ENCODE data around the gene ZFYVE27.
A peak's percentile ranks its signal among the peaks of the same experiment; 100 is the strongest.

ZFYVE27 gene

GRCh38 chr10:97785231-97785630 lies 48.3 kb downstream of the ZFYVE27 start:
- Mint-ChIP-seq H3K27ac (no peak overlapping the region), H3K4me3 (no peak overlapping the region), H3K36me3 (no peaks in the 10 kb centered on the region), H3K27me3 (no peaks in the 10 kb centered on the region), H3K9me3 (no peaks in the 10 kb centered on the region), H3K4me1 (peaks cover 31% of the 10 kb centered on the region)

GRCh38 chr10:97785731-97786130 lies 48.8 kb downstream of the ZFYVE27 start:
- no peaks in the 10 kb centered on the region for H3K36me3 Mint-ChIP-seq
- no peaks in the 10 kb centered on the region for H3K9me3 Mint-ChIP-seq
- peaks cover 26% of the 10 kb centered on the region for H3K4me1 Mint-ChIP-seq
- H3K27ac Mint-ChIP-seq: no peak overlapping the region
- no peak overlapping the region for H3K4me3 Mint-ChIP-seq
- H3K27me3 Mint-ChIP-seq: no peaks in the 10 kb centered on the region

- H3K4me3 Mint-ChIP-seq: no peak overlapping the region
- no peak overlapping the region for H3K27ac Mint-ChIP-seq
- no peaks in the 10 kb centered on the region for H3K36me3 Mint-ChIP-seq
- no peaks in the 10 kb centered on the region for H3K27me3 Mint-ChIP-seq
- no peaks in the 10 kb centered on the region for H3K9me3 Mint-ChIP-seq
- peaks cover 15% of the 10 kb centered on the region for H3K4me1 Mint-ChIP-seq
Measured at GRCh38 chr10:97788552-97789442, 51.9 kb downstream of the ZFYVE27 start.

- no peak overlapping the region for H3K27ac Mint-ChIP-seq
- no peaks in the 10 kb centered on the region for H3K27me3 Mint-ChIP-seq
- no peaks in the 10 kb centered on the region for H3K36me3 Mint-ChIP-seq
- H3K4me3 Mint-ChIP-seq: no peak overlapping the region
- no peaks in the 10 kb centered on the region for H3K9me3 Mint-ChIP-seq
- peaks cover 18% of the 10 kb centered on the region for H3K4me1 Mint-ChIP-seq
Measured at GRCh38 chr10:97789770-97790397, 53.0 kb downstream of the ZFYVE27 start.

- no peaks in the 10 kb centered on the region for H3K9me3 Mint-ChIP-seq
- H3K27ac Mint-ChIP-seq: peak overlapping the region; percentile 65
- H3K4me3 Mint-ChIP-seq: no peak overlapping the region
- peaks cover 40% of the 10 kb centered on the region for H3K4me1 Mint-ChIP-seq
- H3K27me3 Mint-ChIP-seq: no peaks in the 10 kb centered on the region
- no peaks in the 10 kb centered on the region for H3K36me3 Mint-ChIP-seq
Measured at GRCh38 chr10:97791824-97792721, 55.1 kb downstream of the ZFYVE27 start.

GRCh38 chr10:97795886-97796285 lies 59.0 kb downstream of the ZFYVE27 start:
- no peaks in the 10 kb centered on the region for H3K27me3 Mint-ChIP-seq
- peaks cover 2% of the 10 kb centered on the region for H3K36me3 Mint-ChIP-seq
- peaks cover 42% of the 10 kb centered on the region for H3K4me1 Mint-ChIP-seq
- no peak overlapping the region for H3K27ac Mint-ChIP-seq
- no peak overlapping the region for H3K4me3 Mint-ChIP-seq
- H3K9me3 Mint-ChIP-seq: peaks cover 7% of the 10 kb centered on the region

- peaks cover 42% of the 10 kb centered on the region for H3K4me1 Mint-ChIP-seq
- H3K36me3 Mint-ChIP-seq: peaks cover 2% of the 10 kb centered on the region
- H3K9me3 Mint-ChIP-seq: peaks cover 7% of the 10 kb centered on the region
- no peaks in the 10 kb centered on the region for H3K27me3 Mint-ChIP-seq
- H3K4me3 Mint-ChIP-seq: peak overlapping the region; percentile 64
- peak overlapping the region; percentile 82 for H3K27ac Mint-ChIP-seq
Measured at GRCh38 chr10:97796651-97797050, 59.7 kb downstream of the ZFYVE27 start.

- Mint-ChIP-seq H3K9me3 (peaks cover 7% of the 10 kb centered on the region), H3K4me3 (no peak overlapping the region), H3K36me3 (peaks cover 2% of the 10 kb centered on the region), H3K27ac (peak overlapping the region; percentile 3), H3K27me3 (no peaks in the 10 kb centered on the region), H3K4me1 (peaks cover 27% of the 10 kb centered on the region)
Measured at GRCh38 chr10:97798958-97799610, 62.2 kb downstream of the ZFYVE27 start.

- Mint-ChIP-seq H3K27me3 (no peaks in the 10 kb centered on the region), H3K27ac (no peak overlapping the region), H3K9me3 (peaks cover 7% of the 10 kb centered on the region), H3K36me3 (peaks cover 2% of the 10 kb centered on the region), H3K4me3 (no peak overlapping the region), H3K4me1 (peaks cover 21% of the 10 kb centered on the region)
Measured at GRCh38 chr10:97800474-97800873, 63.5 kb downstream of the ZFYVE27 start.

GRCh38 chr10:97801422-97801821 lies 64.5 kb downstream of the ZFYVE27 start:
- peaks cover 2% of the 10 kb centered on the region for H3K36me3 Mint-ChIP-seq
- no peak overlapping the region for H3K27ac Mint-ChIP-seq
- peaks cover 7% of the 10 kb centered on the region for H3K9me3 Mint-ChIP-seq
- H3K4me3 Mint-ChIP-seq: no peak overlapping the region
- H3K27me3 Mint-ChIP-seq: no peaks in the 10 kb centered on the region
- peaks cover 11% of the 10 kb centered on the region for H3K4me1 Mint-ChIP-seq

- no peaks in the 10 kb centered on the region for H3K27me3 Mint-ChIP-seq
- H3K4me3 Mint-ChIP-seq: no peak overlapping the region
- H3K4me1 Mint-ChIP-seq: no peaks in the 10 kb centered on the region
- H3K9me3 Mint-ChIP-seq: no peaks in the 10 kb centered on the region
- H3K27ac Mint-ChIP-seq: no peak overlapping the region
- H3K36me3 Mint-ChIP-seq: no peaks in the 10 kb centered on the region
Measured at GRCh38 chr10:97805096-97805884, 68.4 kb downstream of the ZFYVE27 start.

- Mint-ChIP-seq H3K27ac (no peak overlapping the region), H3K9me3 (no peaks in the 10 kb centered on the region), H3K36me3 (no peaks in the 10 kb centered on the region), H3K4me1 (no peaks in the 10 kb centered on the region), H3K27me3 (no peaks in the 10 kb centered on the region), H3K4me3 (no peak overlapping the region)
Measured at GRCh38 chr10:97805949-97806348, 69.0 kb downstream of the ZFYVE27 start.

GRCh38 chr10:97810446-97810845 lies 73.5 kb downstream of the ZFYVE27 start:
- Mint-ChIP-seq H3K36me3 (no peaks in the 10 kb centered on the region), H3K4me3 (no peak overlapping the region), H3K4me1 (peaks cover 5% of the 10 kb centered on the region), H3K27me3 (no peaks in the 10 kb centered on the region), H3K27ac (no peak overlapping the region), H3K9me3 (no peaks in the 10 kb centered on the region)
